Measurements from ENCODE around the gene SEC22C. TPM values are rescaled to one million over a fixed set of nuclear protein-coding genes. Genes with fewer than 3 reads are reported as not detected.

SEC22C gene, protein sequence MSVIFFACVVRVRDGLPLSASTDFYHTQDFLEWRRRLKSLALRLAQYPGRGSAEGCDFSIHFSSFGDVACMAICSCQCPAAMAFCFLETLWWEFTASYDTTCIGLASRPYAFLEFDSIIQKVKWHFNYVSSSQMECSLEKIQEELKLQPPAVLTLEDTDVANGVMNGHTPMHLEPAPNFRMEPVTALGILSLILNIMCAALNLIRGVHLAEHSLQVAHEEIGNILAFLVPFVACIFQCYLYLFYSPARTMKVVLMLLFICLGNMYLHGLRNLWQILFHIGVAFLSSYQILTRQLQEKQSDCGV
- 44.8 and 51.4 TPM in 2 replicates for total RNA-seq
- total RNA-seq (2013): 34.0 TPM
- 19.2 and 30.6 TPM in 2 replicates for polyA plus RNA-seq
- 20.3 and 30.5 TPM in 2 replicates for polyA minus RNA-seq

DNA sequence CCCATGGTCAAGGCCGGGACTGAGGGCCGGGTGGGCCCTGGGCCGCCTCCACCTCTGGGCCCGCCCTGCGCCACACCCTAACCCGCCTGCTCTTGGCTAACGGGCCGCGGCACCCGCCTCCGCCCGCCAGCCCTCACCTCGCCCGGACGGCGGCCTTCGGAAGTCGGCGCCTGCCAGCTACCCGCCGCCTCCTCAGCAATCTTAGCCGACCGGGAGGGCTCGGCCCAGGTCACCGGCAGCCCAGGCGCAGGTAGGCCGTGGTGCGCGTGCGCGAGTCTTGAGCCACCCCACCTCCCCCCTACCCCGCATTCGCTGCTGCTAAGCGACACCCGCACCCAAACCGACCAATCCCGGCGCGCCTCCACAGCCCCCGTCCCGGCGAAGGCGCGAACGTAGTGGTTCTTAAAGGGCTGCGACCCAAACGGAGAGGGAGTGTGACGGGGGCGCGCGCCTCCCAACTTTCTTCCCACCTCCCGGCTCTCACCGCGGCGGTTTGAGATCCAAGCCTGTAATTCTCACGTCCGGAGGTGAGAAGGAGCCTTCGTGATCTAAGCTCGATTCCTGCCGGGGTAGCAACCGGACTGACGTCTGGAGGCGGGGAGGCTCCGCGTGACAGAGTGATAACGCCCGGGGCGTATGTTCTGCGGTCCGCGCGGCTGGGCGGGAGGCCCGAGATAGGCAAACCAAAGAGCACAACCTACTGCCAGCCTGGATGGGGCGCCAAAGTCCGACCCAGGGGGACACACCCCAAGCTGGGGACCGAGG is at the start of gene SEC22C:
SEC22C (minus strand) TSS at position 259 of the 765 bp plus-strand sequence. CDS start 12,921 bp downstream, outside the sequence.
- Histone ChIP-seq H2AFZ (ENCODE audit: insufficient read depth, low read depth, low read length, poor library complexity, severe bottlenecking) (peak within 1 kb of the TSS; percentile 79), H3K27ac (ENCODE audit: low read length in 2 of 2) (peak within 1 kb of the TSS; percentile 92 to 98), H3K4me3 (ENCODE audit: control extremely low read depth in 1 of 5, extremely low read depth in 1 of 5, insufficient read depth in 1 of 5, low read depth in 2 of 5, low read length in 4 of 5) (peak within 1 kb of the TSS; percentile 52 to 87 (median 80)), H3K9ac (ENCODE audit: low read length) (peak within 1 kb of the TSS; percentile 92), H3K36me3 (replicated peaks in 1 of 2; ENCODE audit: control extremely low read depth in 1 of 2, control insufficient read depth in 1 of 2, extremely low read depth in 1 of 2, insufficient read depth in 2 of 2, low read length in 1 of 2) (no peaks in the 10 kb centered on the region), H4K20me1 (ENCODE audit: control insufficient read depth, insufficient read depth, low read length, poor library complexity, severe bottlenecking) (no peaks in the 10 kb centered on the region), H3K27me3 (replicated peaks in 1 of 4; ENCODE audit: control extremely low read depth in 1 of 4, control insufficient read depth in 3 of 4, insufficient read depth in 4 of 4, low read length in 3 of 4) (no peaks in the 10 kb centered on the region), H3K79me2 (ENCODE audit: control insufficient read depth, insufficient read depth, low read length) (peaks cover 14% of the 10 kb centered on the region), H3K4me1 (ENCODE audit: control insufficient read depth in 2 of 2, insufficient read depth in 2 of 2, low read length in 2 of 2) (peaks cover 14% of the 10 kb centered on the region in 2 donors), H3K4me2 (replicated peaks; ENCODE audit: low read depth, low read length, poor library complexity, severe bottlenecking) (peak within 1 kb of the TSS; percentile 89), H3K9me3 (ENCODE audit: control extremely low read depth in 1 of 3, control insufficient read depth in 2 of 3, insufficient read depth in 1 of 3, low read length in 2 of 3) (no peaks in the 10 kb centered on the region)
- ATAC-seq (ENCODE audit: low read depth): peak; percentile 89
- TF ChIP-seq, protein P1, sequence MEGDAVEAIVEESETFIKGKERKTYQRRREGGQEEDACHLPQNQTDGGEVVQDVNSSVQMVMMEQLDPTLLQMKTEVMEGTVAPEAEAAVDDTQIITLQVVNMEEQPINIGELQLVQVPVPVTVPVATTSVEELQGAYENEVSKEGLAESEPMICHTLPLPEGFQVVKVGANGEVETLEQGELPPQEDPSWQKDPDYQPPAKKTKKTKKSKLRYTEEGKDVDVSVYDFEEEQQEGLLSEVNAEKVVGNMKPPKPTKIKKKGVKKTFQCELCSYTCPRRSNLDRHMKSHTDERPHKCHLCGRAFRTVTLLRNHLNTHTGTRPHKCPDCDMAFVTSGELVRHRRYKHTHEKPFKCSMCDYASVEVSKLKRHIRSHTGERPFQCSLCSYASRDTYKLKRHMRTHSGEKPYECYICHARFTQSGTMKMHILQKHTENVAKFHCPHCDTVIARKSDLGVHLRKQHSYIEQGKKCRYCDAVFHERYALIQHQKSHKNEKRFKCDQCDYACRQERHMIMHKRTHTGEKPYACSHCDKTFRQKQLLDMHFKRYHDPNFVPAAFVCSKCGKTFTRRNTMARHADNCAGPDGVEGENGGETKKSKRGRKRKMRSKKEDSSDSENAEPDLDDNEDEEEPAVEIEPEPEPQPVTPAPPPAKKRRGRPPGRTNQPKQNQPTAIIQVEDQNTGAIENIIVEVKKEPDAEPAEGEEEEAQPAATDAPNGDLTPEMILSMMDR (IDR thresholded peaks at IDR 0.05): peak; percentile 73
- no peak for TF ChIP-seq EZH2 (IDR thresholded peaks at IDR 0.05; ENCODE audit: borderline replicate concordance, insufficient read depth, low read depth, low read length, poor library complexity, severe bottlenecking)
- DNase-seq: peak; percentile 97
- CTCF ChIA-PET: interaction anchor here (0.7 to 3.9 kb wide), 22 partner anchors 8 to 299 kb away, joined by 3 to 36 read pairs (median 4); partner anchors contain the start of genes NKTR, SS18L2 and VIPR1
- POLR2A ChIA-PET: interaction anchor here (1.9 to 3.1 kb wide), 3 partner anchors 9 to 80 kb away, joined by 4 to 34 read pairs (median 17); partner anchors contain the start of genes NKTR, SS18L2 and VIPR1
- H3K27ac Mint-ChIP-seq: peak within 1 kb of the TSS; percentile 98
- peaks cover 37% of the 10 kb centered on the region for H3K4me1 Mint-ChIP-seq
- WGBS (ENCODE audit: insufficient coverage): under 1% methylated on average over 76 of the region's 77 CpGs
- intact Hi-C loops (cut with micrococcal nuclease): loop anchor here (1.0 to 10.0 kb wide), 8 partner anchors 8 to 523 kb away; partner anchors contain the start of genes CCDC13, NKTR, POMGNT2 and SS18L2
- peak within 1 kb of the TSS; percentile 96 for H3K4me3 Mint-ChIP-seq
- H3K9me3 Mint-ChIP-seq (ENCODE audit: insufficient read depth): peaks cover 2% of the 10 kb centered on the region
- H3K27me3 Mint-ChIP-seq: no peaks in the 10 kb centered on the region

All from B cell (primary cell).